SH-SY5Y (cell line): Measurements from ENCODE around the gene CASP9.

Experiments
- GATA2 ChIP-seq: IDR thresholded peaks from 2 replicates; pipeline ENCODE4 v1.6.1; 2011; ENCODE audit warnings: mild to moderate bottlenecking, low read depth, low read length
- GATA3 ChIP-seq: IDR thresholded peaks from 2 replicates; pipeline ENCODE4 v1.6.1; 2011; ENCODE audit warnings: low read depth, mild to moderate bottlenecking, low read length, moderate library complexity

Gene CASP9

DNA sequence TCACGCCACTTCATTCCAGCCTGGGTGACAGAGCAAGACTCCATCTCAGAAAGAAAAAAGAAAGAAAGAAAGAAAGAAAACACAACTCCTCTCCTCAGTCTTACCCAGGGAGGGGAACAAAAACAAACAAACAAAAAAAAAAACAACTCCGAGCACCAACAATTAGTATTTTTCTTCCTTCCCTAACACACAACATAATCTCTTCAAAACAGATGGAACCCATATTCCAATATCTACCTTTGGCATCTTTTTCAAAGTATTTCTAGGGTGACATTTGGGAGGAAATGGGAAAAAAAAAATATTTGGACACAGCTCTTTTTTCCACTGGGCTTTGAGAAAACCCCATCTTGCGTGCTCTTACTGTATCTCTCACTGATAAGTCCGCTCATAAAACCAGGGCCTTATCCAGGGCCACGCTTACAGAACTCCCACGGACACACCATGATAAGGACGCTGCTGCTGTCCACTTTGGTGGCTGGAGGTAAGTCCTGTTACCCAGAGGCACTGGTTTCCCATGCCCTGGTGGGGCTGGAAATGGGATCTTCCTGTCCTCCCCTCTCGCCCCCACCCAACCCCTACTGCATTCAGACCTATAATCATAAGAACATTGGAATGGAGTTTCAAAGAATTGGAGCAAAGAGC is 67.6 kb downstream of the CASP9 start, which contains the start of gene CELA2A:
TSS of gene CELA2A (plus strand) at position 420 of the 642 bp plus-strand sequence. CDS start at position 442, 22 bp downstream.
- TF ChIP-seq GATA3 (no peak), GATA2 (no peak)

DNA sequence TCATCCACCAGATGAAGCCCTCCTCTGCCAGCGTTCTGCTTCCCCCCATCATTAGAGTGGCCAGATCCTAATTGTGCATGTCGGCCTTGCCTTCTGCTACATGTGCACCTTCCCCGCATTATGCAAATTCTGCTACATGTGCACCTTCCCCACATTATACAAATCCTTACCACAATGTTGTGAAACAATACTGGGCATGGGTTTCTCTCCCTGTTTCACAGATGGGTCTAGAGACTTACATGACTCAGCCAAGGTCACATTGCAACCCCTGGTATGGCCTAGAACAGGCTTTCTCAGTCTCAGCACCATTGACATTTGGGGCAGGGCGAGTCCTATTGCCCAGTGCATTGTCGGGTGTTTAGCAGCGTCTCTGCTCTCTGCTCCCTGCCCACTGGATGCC is 68.5 kb downstream of the CASP9 start:
- no peak for TF ChIP-seq GATA2
- no peak for TF ChIP-seq GATA3

DNA sequence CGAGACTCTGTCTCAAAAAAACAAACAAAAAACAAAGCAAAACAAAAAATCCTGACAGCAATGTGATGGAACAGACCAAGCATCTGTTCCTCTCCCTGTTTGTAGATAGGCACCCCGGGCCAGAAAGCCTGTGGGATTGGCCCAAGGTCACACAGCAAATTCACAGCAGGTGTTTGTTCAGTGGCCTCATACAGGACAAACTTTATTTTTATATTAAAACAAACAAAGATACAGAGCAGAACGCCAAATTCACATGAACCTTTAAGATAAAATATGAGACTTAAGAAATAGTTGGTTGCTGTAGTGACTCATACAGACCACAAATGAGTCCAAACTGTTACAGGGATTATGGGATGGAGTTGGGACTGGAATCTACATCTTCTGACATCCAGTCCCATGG is 69.8 kb downstream of the CASP9 start:
- TF ChIP-seq GATA2, result no peak
- no peak for TF ChIP-seq GATA3

DNA sequence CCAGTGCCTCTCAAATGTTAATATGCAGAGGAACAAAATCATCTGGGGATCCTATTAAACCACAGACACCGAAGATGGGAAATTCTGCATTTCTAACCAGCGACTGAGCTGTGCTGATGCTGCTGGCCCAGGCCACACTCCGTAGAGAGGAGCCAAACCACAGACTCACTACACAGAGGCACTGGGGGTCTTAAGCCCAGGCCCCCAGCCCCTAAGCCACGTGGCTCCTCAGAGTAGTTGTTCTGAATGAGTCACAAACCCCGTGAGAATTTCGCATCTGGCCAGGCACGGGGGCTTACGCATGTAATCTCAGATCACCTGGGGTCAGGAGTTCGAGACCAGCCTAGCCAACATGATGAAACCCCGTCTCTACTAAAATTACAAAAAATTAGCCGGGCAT is 70.3 kb downstream of the CASP9 start:
- TF ChIP-seq GATA3 (no peak), GATA2 (no peak)

DNA sequence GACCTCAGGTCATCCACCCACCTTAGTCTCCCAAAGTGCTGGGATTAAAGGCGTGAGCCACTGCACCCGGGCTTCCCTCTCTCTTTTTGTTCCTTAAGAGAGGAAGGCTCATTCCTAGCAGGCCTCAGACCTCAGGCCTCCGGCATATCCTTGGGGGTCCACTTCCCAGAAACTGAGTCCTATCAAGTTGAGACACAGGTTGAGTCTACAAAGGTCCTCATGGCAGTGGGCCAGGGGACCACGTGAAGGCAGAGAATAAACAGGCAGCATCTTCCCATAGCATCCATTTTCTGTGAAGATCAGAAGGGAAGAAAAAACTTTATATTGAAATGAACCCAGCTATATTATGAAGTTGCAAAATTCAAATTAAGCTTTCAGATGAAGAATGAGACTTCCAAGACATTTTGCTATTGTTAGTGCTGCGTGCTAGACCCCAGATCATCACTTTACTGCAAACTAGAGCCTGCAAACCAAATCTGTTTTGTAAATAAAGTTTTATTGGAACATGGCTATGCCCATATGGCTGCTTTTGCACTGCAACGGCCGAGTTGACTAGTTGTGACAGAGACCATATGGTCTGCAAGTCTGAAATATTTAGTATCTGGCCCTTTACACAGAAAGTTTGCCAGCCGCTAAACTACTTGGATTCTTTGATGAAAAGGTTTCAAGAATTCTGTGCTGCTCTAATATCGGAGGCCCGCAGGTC is 71.0 kb downstream of the CASP9 start:
- no peak for TF ChIP-seq GATA3
- TF ChIP-seq GATA2, result no peak

DNA sequence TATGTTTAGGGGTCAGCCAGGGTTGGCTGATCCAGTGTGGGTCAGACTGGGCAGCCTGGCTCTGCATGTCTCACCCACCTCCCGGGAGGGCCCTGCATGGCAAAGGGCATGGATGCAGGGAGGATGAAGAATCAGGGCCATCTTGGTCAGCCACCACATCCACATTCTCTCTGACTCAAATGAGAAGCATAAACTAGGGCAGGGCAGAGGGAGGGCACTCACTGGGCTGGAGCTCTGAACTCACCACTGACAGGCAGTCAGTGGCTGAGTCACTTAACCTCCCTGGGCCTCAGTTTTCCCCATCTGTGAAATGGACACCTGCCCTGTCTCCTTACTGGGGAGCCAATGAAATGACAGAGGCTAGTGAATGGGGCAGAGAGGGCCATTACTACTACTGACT is 71.8 kb downstream of the CASP9 start:
- TF ChIP-seq GATA3 (no peak), GATA2 (no peak)

DNA sequence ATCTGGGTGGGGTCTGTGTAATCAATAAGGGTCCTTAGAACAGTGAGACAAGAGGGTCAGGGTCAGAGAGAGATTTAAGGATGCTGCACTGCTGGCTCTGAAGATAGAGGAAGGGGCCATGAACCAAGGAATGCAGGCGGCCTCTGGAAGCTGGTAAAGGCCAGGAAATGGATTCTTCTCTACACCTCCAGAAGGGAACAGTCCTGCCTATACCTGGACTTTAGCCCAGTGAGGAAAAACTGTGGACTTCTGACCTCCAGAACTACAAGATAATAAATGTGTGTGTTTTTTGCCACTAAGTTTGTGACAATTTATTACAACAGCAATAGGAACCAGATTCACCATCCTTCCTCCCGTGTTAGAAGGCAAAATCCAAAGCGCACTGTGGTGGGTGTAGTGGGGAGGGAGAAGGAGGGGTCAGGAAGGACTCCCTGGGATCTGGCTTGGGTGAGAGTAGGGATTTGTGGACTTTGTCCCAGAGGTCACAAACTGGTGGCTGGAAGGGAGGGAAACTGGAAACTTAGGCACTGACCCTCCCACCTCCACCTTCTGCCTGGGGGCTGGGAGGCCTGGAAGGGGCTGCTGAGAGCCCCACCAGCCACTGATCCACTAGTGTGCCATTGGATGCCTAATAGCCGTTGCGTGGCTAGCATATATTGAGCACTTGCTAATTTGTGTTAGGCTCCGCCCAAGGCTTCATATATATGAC is 72.8 kb downstream of the CASP9 start:
- no peak for TF ChIP-seq GATA3
- no peak for TF ChIP-seq GATA2

DNA sequence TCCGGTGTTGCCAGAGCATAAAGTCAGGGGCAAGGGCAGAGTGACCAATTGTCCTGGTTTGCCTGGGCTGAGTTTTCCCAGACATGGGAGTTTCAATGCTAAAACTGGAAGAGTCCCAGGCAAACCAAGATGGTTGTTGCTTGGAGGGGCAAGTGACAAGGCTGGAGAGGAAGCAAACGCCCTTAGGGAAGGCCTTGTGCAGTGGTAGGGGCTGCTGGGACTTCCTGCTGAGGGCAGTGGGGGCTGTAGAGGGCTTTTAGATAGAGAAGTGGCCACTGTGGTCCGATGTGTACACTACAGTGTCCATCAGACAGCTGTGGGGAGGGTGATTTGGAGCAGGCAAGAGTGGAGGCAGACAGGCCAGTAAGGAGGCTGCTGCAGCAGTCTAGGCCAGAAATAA is 74.4 kb downstream of the CASP9 start:
- TF ChIP-seq GATA2 (no peak), GATA3 (no peak)

DNA sequence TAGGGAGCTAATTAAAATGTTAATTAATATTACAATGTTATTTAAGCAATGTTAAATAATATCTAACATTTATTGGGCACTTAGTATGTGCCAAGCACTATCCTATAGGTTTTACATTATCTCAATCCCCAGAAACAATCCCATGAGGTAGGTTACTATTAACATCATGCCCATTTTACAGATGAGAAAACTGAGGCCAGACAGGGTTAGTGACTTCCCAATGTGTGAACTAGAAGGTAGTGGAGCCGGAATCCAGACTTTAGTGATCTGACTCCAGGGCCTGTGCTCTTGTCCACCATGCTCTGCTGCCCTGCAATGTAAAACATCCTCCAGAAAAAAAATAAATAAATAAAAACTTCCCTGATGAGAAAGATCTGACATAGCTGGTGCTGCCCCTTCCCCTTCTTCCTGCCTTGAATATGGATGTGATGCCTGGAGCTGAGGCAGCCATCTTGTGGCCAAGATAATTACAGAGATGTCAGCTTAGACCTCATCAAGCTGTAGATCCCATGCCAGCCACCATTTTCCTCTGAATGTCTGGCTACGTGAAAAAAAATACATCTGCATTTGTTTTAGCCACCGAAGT is 75.0 kb downstream of the CASP9 start:
- TF ChIP-seq GATA2, result no peak
- no peak for TF ChIP-seq GATA3

DNA sequence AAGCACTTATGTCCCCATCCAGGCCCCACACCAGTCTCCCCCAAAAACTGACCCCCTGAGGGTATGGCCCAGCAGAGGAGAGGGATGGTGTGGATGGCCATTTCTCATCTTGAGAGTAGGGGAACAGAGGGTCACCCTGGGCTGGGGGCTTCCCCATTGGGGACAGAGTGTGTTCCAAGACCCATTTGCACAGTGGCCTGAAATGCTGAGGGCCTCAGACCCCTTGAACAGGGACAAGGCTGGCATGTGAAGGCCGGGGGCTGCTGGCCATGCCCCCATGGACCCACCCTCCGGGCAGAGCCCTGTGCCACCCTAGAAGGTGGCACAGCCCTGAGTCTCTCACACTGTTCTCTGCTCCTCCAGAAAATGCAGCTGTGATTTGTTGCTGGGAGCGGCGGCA is 77.8 kb downstream of the CASP9 start:
- TF ChIP-seq GATA3 (no peak), GATA2 (no peak)

DNA sequence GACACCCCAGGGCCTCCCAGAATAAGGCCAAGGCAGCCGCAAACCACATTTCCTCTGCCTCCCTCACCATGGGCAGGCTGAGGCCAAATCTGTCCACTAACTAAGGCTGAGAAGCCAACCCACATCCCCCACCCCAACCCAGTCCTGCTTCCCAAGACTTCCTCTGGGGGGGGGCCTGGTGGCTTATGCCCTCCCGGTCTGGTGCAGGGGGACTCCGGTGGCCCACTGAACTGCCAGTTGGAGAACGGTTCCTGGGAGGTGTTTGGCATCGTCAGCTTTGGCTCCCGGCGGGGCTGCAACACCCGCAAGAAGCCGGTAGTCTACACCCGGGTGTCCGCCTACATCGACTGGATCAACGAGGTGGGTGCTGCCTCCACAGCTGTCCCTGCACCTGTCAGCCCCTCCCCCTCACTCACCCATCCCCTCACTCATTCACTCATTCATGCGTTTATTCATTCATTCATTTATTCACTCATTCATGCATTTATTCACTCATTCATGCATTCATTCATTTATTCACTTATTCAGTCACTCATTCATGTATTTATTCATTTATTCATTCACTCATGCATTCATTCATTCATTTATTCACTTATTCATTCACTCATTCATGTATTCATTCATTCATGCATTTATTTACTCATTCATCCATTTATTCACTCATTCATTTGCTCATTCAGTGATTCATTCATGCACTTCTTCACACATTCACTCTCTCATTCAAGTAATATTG is 78.5 kb downstream of the CASP9 start:
- TF ChIP-seq GATA3 (no peak), GATA2 (no peak)

DNA sequence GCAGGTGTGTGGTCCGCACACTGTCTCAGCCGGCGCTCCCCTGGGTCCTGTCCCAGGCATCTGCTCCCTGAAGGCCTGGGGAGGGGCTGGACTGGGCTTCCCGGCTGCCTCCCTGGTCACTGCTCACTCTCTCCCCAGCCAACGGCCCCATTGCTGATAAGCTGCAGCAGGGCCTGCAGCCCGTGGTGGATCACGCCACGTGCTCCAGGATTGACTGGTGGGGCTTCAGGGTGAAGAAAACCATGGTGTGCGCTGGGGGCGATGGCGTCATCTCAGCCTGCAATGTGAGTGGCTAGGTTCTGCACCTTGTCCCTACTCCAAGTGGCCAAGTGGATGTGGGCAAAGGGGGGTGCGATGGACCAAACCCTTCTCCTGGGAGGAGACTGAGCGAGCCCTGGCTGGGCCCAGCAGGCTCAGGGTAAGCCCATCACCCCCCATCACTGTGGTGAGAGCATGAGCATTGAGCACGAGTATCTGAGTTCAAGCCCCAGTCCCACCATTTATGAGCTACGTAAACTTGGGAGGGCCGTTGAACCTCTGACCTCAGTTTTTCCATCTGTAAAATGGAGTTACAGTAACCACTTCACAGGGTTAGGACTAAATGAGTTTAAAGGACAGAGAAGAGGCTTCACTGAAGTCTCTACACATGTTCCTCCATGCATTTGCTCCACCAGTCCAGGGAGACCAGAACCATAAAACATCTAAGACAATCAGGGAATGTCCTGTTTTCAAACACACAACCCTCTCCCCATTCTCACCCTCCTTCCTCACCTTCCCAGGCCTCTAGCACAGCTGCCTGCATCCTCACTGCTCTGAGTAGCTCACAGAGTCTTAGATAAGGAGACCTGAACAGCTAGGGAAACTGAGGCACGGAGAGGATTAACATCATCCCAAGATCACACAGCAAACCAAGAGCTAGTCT is 79.3 kb downstream of the CASP9 start:
- TF ChIP-seq GATA2 (no peak), GATA3 (no peak)

DNA sequence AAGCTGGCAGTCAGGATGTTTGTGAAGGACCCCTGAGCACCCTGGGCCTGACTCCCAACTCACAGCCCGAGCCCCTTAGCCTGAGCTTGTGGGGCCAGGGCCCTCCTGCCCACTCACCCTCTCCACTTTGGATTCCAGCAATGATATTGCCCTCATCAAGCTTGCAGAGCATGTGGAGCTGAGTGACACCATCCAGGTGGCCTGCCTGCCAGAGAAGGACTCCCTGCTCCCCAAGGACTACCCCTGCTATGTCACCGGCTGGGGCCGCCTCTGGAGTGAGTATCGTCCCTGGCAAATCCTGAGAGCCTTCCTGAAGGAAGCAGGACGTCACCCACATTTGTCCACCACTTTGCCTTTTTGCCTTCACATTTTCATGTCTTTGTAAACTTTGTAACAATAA is 80.7 kb downstream of the CASP9 start:
- TF ChIP-seq GATA2, result no peak
